Effector CD4-positive, alpha-beta T cell (primary cell): Measurements from ENCODE around the gene DIPK1A.
A peak's percentile ranks its signal among the peaks of the same experiment; 100 is the strongest.

Source experiments
- DNase-seq: peaks from one replicate; pipeline ENCODE4 v3.0.0-alpha.2; 2020
- total RNA-seq: gene quantifications from one replicate; lab custom pipeline; 2026; lab: John Stamatoyannopoulos, UW

Gene DIPK1A
- 12.9 reads per million, percentile 37 among the genes with 10 or more reads in this experiment for total RNA-seq

GRCh38 chr1:92961131-92961895 lies at the start of gene DIPK1A:
TSS of gene DIPK1A (minus strand) at chr1:92961462. CDS start at chr1:92961429, 33 bp downstream.
- peak; percentile 69 for DNase-seq

DNA sequence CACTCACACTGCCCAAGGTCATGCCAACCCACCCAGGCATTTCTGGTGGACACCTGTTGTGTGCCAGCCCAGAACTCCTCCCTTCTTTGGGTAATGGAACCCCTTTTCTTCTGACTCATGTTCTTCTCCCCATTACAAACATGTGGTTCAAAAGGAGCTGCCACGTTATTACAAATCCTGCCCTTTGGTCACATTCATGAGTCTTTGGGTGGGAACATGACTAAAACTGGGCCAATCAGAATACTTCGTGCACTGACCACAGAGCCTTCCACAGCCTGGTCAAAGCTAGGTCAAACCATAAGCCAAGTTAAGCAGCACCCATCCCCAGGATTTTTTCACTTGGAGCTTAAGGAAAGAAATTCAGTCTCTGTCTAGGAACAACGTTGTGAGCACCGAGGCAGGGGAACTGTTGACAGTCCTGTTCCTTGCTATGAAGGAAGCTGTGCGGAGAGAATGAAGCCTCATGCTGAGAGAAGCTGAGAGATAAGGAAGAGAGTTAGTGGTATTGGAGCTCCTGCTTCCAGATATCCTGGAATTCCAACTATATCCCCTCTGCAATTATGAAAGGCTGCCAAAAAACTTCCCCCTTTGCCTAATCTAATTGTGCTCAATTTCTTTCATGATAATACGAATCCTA lies 46.8 kb upstream of the DIPK1A start:
- no peak for DNase-seq

DNA sequence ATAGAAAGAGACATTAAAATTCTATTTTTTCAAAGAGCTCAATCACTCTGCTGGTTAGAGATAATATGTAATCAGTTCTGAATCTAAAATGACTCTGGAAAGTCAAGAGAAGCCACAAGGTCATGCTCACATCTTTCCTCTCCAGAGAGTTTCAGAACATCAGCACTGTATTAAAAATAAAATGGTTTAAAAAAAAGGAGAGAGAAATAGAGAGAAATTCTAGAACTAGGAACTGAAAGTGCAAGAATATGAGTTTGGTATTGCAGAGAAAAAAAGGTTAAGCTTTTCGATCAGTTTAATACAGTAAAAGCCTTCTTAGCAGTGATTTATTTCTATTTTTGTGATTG lies 44.0 kb upstream of the DIPK1A start:
- no peak for DNase-seq

DNA sequence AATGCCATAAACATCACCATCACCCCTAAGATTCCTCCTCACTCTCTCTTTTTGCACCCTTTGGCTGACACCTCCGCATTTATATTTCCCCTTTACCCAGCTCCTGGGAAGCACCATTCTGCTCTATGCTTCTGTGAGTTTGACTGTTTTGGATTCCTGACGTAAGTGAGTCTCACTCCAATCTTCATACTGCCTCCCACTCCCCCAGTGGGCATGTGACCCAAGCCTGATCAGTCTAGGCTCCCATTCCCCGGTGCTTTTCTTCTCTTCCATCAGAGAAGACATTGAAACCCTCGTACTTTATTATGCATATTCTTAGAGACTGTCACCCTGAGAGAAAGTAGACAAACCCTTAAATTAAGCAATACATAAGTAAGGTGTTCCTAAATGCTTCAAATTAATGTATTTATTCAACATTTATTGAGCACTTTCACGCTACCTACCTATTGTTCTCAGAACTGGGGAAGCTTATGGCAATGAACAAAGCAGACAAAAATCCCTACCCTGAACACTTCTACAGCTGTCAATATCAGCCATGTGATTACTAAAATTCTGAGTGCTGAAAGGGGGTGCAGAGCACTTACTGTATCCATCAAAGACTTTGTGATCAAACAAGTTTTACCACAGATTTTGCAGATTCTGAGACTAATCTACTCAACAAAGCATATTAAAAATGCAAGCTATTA lies 43.4 kb upstream of the DIPK1A start:
- DNase-seq, result no peak

DNA sequence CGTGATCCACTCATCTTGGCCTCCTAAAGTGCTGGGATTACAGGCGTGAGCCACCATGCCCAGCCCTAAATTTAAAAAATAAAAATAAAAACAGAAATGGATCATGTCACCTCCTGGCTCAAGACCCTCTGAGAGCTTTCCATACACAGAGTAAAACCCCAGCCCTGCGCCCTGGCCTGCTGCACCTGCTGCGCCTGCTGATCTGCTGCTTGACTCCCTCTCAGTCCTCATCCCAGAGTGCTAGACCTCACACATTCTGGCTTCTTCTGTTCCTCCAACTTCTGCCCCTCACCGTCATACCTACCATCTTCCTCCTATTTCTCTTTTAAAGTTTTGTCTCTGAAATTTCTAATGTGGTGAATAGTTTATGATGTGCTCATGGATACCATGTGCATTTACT lies 42.7 kb upstream of the DIPK1A start:
- DNase-seq, result no peak

GRCh38 chr1:93002781-93003180 lies 41.5 kb upstream of the DIPK1A start:
- DNase-seq, result no peak

- DNase-seq, result no peak
These were observed 40.6 kb upstream of the DIPK1A start for GRCh38 chr1:93001893-93002292.

DNA sequence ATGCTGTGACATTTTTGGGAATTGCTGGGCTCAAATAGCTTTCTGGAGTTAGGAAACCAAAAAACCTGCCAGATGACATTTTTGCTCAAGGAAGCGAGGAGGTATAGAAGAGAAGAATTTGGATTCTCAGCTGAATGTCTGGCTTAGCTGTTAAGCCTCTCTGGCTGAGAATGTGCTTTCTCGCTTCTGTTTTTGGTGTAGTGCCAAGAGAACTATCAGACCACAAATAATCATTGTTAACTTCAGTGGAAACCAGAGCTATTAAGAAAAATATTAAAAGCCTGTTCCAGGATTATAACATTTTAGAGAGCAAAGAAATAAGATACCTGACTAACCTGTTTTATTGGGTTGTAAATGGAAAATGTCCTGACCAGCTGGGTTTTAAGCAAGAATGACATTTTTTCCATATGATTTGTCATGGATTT lies 39.5 kb upstream of the DIPK1A start:
- no peak for DNase-seq

GRCh38 chr1:93000291-93000690 lies 39.0 kb upstream of the DIPK1A start:
- DNase-seq, result no peak

DNA sequence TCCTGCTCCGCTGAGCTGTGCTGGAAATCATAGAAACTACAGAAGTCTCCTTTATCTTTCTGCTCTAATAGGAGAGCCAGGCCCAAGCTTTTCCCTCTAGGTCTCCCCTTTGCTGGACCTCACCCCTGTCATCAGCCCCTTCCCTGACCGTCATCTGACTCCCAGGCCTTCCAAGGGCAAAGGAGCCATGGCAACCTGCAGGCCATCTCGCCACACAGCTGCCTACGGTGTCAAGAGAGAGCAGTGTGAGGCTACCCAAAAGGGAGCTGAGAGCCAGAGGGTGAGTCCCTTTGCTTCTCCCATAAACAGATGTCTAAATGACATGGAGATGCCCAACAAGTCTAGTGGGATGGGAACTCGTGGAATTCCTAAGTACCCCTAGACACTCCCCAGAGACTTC lies 37.6 kb upstream of the DIPK1A start:
- DNase-seq, result no peak

GRCh38 chr1:92995441-92996430 lies 34.5 kb upstream of the DIPK1A start:
- no peak for DNase-seq

DNA sequence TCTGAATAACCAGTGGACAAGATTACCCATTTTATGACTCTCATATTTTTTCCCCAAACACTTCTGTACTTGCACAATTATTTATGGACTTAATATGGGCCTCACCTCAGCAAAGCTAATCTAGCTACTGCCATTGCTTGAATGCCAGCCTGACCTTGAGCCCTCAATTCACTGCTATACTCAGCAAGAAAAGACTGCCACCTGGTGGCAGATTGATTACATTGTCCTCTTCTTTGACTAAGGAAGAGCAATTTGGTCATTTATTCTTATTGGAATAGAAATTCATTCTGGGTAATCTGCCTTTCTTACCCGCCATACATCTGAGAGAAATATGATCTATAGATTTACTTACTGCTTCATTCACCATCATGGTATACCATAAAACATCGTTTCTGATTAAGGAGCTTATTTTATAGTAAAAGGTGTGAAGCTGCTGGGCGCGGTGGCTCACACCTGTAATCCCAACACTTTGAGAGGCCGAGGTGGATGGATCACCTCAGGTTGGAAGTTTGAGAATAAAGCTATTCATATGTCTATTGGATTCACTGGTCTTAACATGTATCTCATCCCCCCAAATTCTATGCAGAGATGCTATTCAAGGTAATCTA lies 32.9 kb upstream of the DIPK1A start:
- DNase-seq, result peak; percentile 78

DNA sequence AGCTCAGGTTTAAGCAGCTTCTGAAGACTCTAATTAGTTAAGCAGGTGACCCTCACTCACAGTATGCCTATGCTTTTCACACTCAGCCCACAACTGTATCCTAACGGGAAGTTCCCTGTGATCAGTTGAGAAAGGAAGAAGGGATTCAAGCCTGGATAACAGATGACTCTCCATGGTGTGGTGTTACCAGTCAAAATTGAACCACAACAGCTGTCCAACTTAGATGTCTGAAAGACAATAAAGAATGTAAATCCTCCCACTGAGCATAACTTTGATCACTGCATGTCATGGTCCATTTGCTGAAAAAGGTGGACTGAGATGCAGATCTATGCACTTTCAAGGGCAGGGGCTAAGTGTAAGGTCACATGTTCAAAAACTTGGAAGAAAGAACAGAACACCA lies 32.3 kb upstream of the DIPK1A start:
- DNase-seq, result no peak

DNA sequence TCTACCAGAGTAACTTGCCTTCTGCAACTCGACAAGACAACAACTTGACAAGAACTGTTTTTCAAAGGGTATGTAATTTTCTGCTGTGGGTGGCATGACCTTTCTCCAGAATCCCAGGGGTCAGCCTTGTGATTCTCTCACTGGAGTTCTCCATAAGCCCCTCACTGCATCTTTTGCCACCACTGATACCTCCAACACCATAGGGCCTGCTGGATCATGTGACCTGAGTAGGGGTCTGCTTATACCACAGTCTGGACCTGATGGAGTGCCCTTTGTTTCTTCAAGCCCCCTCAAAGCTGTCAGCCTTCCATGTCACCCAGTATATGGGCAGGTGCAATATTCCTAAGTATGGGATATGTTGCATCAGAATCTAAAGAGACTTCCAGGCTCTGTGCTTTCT lies 31.6 kb upstream of the DIPK1A start:
- DNase-seq, result no peak

DNA sequence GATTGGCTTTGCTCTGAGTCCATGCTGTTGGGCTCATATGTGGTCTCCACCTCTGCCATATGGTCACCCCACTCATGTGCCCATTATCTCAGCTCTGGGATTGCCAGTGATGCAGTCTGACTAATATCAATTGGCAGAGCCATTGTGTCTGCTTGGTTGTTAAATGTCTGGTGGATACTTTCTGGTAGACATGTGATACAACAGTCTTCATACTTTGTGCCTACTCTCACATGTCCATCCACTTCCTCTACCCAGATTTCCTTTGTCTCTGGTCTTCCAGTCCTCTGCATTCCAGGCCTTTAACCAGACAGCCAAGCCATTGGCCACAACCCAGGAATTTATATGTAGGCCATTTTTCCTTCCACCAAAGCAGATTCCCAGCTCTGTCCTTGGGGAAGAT lies 30.8 kb upstream of the DIPK1A start:
- no peak for DNase-seq

DNA sequence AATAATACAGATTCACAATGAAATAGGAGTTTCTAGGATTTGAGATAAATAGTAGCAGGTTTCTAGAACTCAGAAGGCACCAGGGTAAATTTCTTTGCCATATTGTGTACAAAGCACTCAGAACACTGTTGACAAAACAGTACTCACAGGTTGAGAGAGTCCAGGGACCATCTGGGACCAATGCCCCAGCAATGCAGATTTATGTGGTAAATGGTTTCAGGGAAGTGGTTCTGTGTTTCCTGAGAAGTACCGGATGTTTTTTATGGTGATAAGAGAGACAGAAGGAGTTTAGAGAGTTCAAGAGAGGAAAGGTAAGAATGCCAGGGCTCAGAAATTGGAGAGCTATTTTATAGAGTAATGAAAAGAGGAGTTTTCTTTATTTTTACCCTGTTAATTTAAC lies 29.6 kb upstream of the DIPK1A start:
- no peak for DNase-seq

DNA sequence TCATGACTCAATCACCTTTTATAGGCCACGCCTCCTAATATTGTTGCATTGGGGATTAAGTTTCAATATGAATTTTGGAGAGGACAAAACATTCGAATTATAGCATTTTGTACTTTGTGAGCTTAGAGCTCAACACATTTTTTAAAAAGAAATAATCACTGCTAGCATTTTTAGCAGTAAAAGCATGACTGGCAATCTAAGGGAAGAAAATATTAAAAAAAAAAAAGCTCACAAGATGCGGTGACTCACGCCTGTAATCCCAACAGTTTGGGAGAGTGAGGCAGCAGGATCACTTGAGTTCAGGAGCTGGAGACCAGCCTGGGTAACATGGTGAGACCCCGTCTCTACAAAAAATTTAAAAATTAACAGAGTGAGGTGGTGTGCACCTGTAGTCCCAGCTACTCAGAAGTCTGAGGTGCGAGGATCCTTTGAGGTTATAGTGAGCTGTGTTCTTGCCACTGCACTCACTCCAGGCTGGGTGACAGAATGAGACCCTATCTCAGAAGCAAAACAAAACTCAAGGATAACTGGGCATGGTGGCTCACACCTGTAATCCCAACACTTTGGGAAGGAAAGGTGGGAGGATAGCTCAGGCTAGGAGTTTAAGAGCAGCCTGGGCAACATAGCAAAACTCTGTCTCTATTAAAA lies 28.8 kb upstream of the DIPK1A start:
- no peak for DNase-seq

DNA sequence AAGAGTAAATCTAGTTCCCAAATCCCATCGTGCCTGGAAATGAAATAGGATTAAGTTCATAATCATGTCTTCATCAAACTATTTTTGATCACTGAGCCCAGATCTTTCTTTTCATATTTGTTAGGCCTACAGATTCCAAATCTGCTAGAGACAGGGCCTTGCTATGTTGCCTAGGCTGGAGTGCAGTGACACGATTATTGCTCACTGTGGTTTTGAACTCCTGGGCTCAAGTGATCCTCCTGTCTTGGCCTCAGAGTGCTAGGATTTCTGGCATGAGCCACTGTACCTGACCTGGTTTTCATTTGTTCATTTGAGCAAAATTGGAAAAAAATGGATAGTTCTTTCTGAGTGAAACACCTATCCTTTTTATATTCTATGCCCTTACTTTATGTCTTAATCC lies 28.0 kb upstream of the DIPK1A start:
- DNase-seq, result no peak

- no peak for DNase-seq
These were observed 26.2 kb upstream of the DIPK1A start for GRCh38 chr1:92987462-92987861.

DNA sequence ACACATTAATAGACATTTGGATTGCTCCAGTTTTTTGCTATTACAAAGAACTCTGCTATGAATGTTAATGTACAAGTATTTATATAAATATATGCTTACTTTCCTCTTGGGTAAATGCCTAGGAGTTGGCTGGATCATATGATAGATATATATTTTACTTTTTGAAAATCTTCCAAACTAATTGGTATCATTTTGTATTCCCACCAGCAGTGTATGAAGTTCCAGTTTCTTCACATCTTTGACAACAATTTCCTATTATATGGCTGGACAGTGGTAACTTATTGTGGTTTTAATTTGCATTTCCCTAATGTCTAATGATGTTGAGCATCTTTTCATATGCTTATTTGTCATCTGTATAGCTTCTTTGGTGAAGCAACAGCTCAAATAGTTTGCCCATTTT lies 23.8 kb upstream of the DIPK1A start:
- no peak for DNase-seq

- DNase-seq, result peak; percentile 57
These were observed 19.7 kb upstream of the DIPK1A start for GRCh38 chr1:92980732-92981647.
